T-helper 2 cell (primary cell): ENCODE results near the gene NCOA1.
"Not testable (repeated sequence)": the region's sequence is repeated elsewhere in the genome, so short reads cannot be mapped to it uniquely, and the experiment has no call there.

Experiments
- DNase-seq, 5 experiments: peaks; one replicate each; pipeline versions ENCODE4 v3.0.0 to v3.0.0-alpha.2; 2012 to 2022

The NCOA1 gene

GRCh38 chr2:24477229-24477628, 13.8 kb upstream of the NCOA1 start:
- no peak for DNase-seq

GRCh38 chr2:24478243-24478642, 12.8 kb upstream of the NCOA1 start:
- no peak for DNase-seq

GRCh38 chr2:24480245-24480644, 10.8 kb upstream of the NCOA1 start:
- DNase-seq, result no peak

GRCh38 chr2:24482251-24482971, 8.6 kb upstream of the NCOA1 start:
- no peak for DNase-seq

- DNase-seq, result no peak
These were observed 8.1 kb upstream of the NCOA1 start for GRCh38 chr2:24482972-24483300.

GRCh38 chr2:24484677-24485076, 6.4 kb upstream of the NCOA1 start:
- not testable (repeated sequence) for DNase-seq

GRCh38 chr2:24485197-24485596, 5.9 kb upstream of the NCOA1 start:
- no peak for DNase-seq

GRCh38 chr2:24486636-24487205, 4.3 kb upstream of the NCOA1 start:
- DNase-seq, result no peak

- no peak for DNase-seq
These were observed 1.4 kb upstream of the NCOA1 start for GRCh38 chr2:24489465-24490180.

- DNase-seq, result no peak
These were observed 819 bp upstream of the NCOA1 start for GRCh38 chr2:24490181-24490689.

GRCh38 chr2:24491542-24492420, 727 bp downstream of the NCOA1 start:
- DNase-seq, result peak; percentile 31 to 71 (median 61)

GRCh38 chr2:24492421-24493279, 1.6 kb downstream of the NCOA1 start:
- DNase-seq, result no peak

- no peak for DNase-seq
These were observed 2.7 kb downstream of the NCOA1 start for GRCh38 chr2:24493713-24494112.

- DNase-seq, result no peak
These were observed 3.4 kb downstream of the NCOA1 start for GRCh38 chr2:24494410-24494809.

GRCh38 chr2:24495451-24495850, 4.4 kb downstream of the NCOA1 start:
- DNase-seq, result no peak

- DNase-seq, result no peak
These were observed 5.9 kb downstream of the NCOA1 start for GRCh38 chr2:24496959-24497358.

GRCh38 chr2:24497685-24498084, 6.6 kb downstream of the NCOA1 start:
- DNase-seq, result no peak

- no peak for DNase-seq
These were observed 7.1 kb downstream of the NCOA1 start for GRCh38 chr2:24498121-24498520.

- DNase-seq, result no peak
These were observed 10.8 kb downstream of the NCOA1 start for GRCh38 chr2:24501813-24502212.

- DNase-seq, result no peak
These were observed 14.7 kb downstream of the NCOA1 start for GRCh38 chr2:24505534-24506275.

- DNase-seq, result peak in 1 of 5 experiments; percentile 25
These were observed 16.5 kb downstream of the NCOA1 start for GRCh38 chr2:24507549-24507948.
